Measurements from ENCODE around the gene RFX1.
"Not testable (repeated sequence)": the region's sequence is repeated elsewhere in the genome, so short reads cannot be mapped to it uniquely, and the experiment has no call there.

RFX1 gene

GRCh38 chr19:13976446-13976845 is 29.7 kb downstream of the RFX1 start:
- TF ChIP-seq CTCF (IDR thresholded peaks at IDR 0.05; ENCODE audit: low read depth, low read length) (no peak), EZH2phosphoT487 (IDR thresholded peaks at IDR 0.05; ENCODE audit: low read depth) (no peak)
- no peak overlapping the region for H3K4me3 ChIP-seq (ENCODE audit: low read length)
- H3K36me3 ChIP-seq (replicated peaks; ENCODE audit: low read depth, low read length) = peaks cover 5% of the 10 kb centered on the region
- no peak overlapping the region for H3K27ac ChIP-seq (ENCODE audit: low read length)
- H3K9ac ChIP-seq (ENCODE audit: low read length) = no peak overlapping the region
- H3K9me3 ChIP-seq (ENCODE audit: insufficient read depth, low read length) = no peaks in the 10 kb centered on the region
- H3K4me1 ChIP-seq (ENCODE audit: low read length) = no peaks in the 10 kb centered on the region
- no peaks in the 10 kb centered on the region for H4K20me1 ChIP-seq (ENCODE audit: insufficient read depth, low read length)
- H2AFZ ChIP-seq (ENCODE audit: low read depth, low read length) = no peak overlapping the region
- H3K4me2 ChIP-seq (ENCODE audit: low read length) = no peak overlapping the region
- H3K27me3 ChIP-seq (ENCODE audit: low read depth, low read length) = no peaks in the 10 kb centered on the region
- H3K79me2 ChIP-seq (ENCODE audit: low read length) = no peaks in the 10 kb centered on the region

GRCh38 chr19:13975870-13976269 is 30.2 kb downstream of the RFX1 start:
- Histone ChIP-seq H3K36me3 (replicated peaks; ENCODE audit: low read depth, low read length) (peaks cover 5% of the 10 kb centered on the region), H3K4me1 (ENCODE audit: low read length) (no peaks in the 10 kb centered on the region), H3K4me3 (ENCODE audit: low read length) (no peak overlapping the region), H4K20me1 (ENCODE audit: insufficient read depth, low read length) (no peaks in the 10 kb centered on the region), H3K27ac (ENCODE audit: low read length) (no peak overlapping the region), H3K9me3 (ENCODE audit: insufficient read depth, low read length) (no peaks in the 10 kb centered on the region), H3K4me2 (ENCODE audit: low read length) (no peak overlapping the region), H3K79me2 (ENCODE audit: low read length) (no peaks in the 10 kb centered on the region), H3K27me3 (ENCODE audit: low read depth, low read length) (no peaks in the 10 kb centered on the region), H2AFZ (ENCODE audit: low read depth, low read length) (no peak overlapping the region), H3K9ac (ENCODE audit: low read length) (no peak overlapping the region)
- no peak for TF ChIP-seq CTCF (IDR thresholded peaks at IDR 0.05; ENCODE audit: low read depth, low read length)
- no peak for TF ChIP-seq EZH2phosphoT487 (IDR thresholded peaks at IDR 0.05; ENCODE audit: low read depth)

- H3K9ac ChIP-seq (ENCODE audit: low read length) = no peak overlapping the region
- H3K79me2 ChIP-seq (ENCODE audit: low read length) = no peaks in the 10 kb centered on the region
- H3K27ac ChIP-seq (ENCODE audit: low read length) = no peak overlapping the region
- TF ChIP-seq CTCF (IDR thresholded peaks at IDR 0.05; ENCODE audit: low read depth, low read length) (no peak), EZH2phosphoT487 (IDR thresholded peaks at IDR 0.05; ENCODE audit: low read depth) (no peak)
- H3K4me2 ChIP-seq (ENCODE audit: low read length) = no peak overlapping the region
- H3K4me3 ChIP-seq (ENCODE audit: low read length) = no peak overlapping the region
- no peaks in the 10 kb centered on the region for H4K20me1 ChIP-seq (ENCODE audit: insufficient read depth, low read length)
- H3K4me1 ChIP-seq (ENCODE audit: low read length) = no peaks in the 10 kb centered on the region
- H2AFZ ChIP-seq (ENCODE audit: low read depth, low read length) = no peak overlapping the region
- H3K9me3 ChIP-seq (ENCODE audit: insufficient read depth, low read length) = no peaks in the 10 kb centered on the region
- H3K36me3 ChIP-seq (replicated peaks; ENCODE audit: low read depth, low read length) = peaks cover 5% of the 10 kb centered on the region
- H3K27me3 ChIP-seq (ENCODE audit: low read depth, low read length) = no peaks in the 10 kb centered on the region
Observed at GRCh38 chr19:13974073-13974472, 32.0 kb downstream of the RFX1 start.

- not testable (repeated sequence) for H3K36me3 ChIP-seq (replicated peaks; ENCODE audit: low read depth, low read length); H4K20me1 ChIP-seq (ENCODE audit: insufficient read depth, low read length); H3K4me2 ChIP-seq (ENCODE audit: low read length); H3K4me3 ChIP-seq (ENCODE audit: low read length); H3K9ac ChIP-seq (ENCODE audit: low read length); H3K79me2 ChIP-seq (ENCODE audit: low read length); H3K27me3 ChIP-seq (ENCODE audit: low read depth, low read length); H3K27ac ChIP-seq (ENCODE audit: low read length); H2AFZ ChIP-seq (ENCODE audit: low read depth, low read length); H3K4me1 ChIP-seq (ENCODE audit: low read length); H3K9me3 ChIP-seq (ENCODE audit: insufficient read depth, low read length)
Observed at GRCh38 chr19:13973479-13973878, 32.6 kb downstream of the RFX1 start.

Data from OCI-LY3 (cell line).